VCaP (cell line): ENCODE results near the gene WDR4.
"Not testable (repeated sequence)": the region's sequence is repeated elsewhere in the genome, so short reads cannot be mapped to it uniquely, and the experiment has no call there.

Experiments used
- H3K27ac ChIP-seq: fragments of 450-650 bp; 2 replicates; pipeline ENCODE4 v1.5.1; 2017
- TF ChIP-seq, protein P1 (sequence below): fragments of 450-650 bp; conservative IDR thresholded peaks from 2 replicates; pipeline ENCODE4 v1.5.1; 2017; ENCODE audit warnings: mild to moderate bottlenecking, moderate library complexity

WDR4 gene

DNA sequence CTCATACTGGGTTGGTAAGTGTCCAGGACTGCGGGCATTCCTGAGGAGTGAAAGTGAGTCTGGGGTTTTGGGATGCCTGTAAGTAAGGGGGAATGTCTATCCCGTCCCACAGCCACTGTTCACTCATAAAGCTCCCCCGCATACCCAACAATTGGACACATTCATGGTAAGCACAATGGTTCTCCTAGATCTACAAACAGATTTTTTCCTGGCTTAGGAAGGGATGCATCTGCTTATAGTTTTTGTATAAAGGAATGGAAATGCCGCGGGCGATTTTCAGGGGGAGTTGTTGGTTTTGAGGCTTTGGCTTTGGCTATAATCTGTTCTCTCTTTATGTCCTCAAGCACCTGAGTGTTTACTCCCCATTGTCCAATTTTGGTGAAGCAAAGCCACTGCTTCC is 39.0 kb upstream of the WDR4 start:
- TF ChIP-seq, protein P1, sequence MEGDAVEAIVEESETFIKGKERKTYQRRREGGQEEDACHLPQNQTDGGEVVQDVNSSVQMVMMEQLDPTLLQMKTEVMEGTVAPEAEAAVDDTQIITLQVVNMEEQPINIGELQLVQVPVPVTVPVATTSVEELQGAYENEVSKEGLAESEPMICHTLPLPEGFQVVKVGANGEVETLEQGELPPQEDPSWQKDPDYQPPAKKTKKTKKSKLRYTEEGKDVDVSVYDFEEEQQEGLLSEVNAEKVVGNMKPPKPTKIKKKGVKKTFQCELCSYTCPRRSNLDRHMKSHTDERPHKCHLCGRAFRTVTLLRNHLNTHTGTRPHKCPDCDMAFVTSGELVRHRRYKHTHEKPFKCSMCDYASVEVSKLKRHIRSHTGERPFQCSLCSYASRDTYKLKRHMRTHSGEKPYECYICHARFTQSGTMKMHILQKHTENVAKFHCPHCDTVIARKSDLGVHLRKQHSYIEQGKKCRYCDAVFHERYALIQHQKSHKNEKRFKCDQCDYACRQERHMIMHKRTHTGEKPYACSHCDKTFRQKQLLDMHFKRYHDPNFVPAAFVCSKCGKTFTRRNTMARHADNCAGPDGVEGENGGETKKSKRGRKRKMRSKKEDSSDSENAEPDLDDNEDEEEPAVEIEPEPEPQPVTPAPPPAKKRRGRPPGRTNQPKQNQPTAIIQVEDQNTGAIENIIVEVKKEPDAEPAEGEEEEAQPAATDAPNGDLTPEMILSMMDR: no peak
- H3K27ac ChIP-seq: no peak overlapping the region

DNA sequence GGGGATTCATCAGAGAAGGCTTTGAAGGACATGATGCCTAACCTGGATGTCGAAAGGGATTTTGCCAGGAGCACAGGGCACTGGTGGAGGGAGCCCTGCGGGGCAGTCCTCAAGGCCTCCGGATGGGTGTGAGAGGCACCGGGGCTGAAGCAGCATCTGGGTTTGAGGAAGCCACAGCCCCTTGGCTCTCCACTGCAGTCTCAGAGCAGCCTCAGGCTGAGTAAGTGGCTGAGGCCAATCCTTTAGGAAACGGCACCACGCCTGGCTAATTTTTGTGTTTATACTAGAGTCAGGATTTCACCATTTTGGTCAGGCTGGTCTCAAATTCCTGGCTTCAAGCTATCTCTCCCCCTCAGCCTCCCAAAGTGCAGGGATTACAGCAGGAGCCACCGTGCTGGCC is 34.1 kb upstream of the WDR4 start:
- H3K27ac ChIP-seq: no peak overlapping the region
- TF ChIP-seq, protein P1: no peak

DNA sequence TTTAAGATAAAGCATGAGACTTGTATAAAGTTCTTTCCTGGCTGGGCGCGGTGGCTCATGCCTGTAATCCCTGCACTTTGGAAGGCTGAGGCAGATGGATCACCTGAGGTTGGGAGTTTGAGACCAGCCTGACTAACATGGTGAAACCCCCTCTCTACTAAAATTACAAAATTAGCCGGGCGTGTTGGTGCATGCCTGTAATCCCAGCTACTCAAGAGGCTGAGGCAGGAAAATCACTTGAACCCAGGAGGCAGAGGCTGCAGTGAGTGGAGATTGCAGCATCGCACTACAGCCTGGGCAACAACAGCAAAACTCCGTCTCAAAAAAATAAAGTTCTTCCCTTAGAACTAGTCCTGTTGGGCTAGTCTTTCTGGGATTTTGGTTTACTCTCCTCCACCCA is 32.6 kb upstream of the WDR4 start:
- H3K27ac ChIP-seq: not testable (repeated sequence)

DNA sequence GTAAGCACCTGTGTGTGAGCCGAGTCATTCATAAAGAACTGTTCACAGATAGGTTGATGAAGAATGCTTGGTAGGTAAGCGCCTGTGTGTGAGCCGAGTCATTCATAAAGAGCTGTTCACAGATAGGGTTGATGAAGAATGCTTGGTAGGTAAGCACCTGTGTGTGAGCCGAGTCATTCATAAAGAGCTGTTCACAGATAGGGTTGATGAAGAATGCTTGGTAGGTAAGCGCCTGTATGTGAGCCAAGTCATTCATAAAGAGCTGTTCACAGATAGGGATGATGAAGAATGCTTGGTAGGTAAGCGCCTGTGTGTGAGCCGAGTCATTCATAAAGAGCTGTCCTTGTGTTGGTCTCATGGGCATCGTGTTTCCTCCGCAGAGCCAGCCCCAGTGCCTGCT is 29.1 kb upstream of the WDR4 start:
- not testable (repeated sequence) for H3K27ac ChIP-seq

DNA sequence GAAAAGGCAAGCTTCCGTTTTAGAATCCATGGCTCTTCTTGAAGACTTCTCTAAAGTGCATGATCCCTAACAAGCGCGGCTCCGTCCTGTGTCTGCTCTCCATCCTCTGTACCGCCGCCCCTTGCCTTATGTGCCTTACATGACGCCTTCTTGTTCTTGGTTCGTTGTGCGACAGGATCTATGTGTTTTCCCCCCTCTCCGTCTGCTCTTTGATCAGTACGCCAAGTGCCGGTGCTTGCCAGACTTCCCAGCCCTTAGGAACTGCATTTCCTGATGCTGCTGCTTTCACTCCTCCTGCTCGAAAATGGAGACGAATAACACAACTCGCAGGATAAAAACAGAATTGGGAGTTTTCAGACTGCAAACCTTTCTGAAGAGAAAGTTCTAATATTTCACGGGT is 26.9 kb upstream of the WDR4 start:
- TF ChIP-seq, protein P1: no peak
- no peak overlapping the region for H3K27ac ChIP-seq

DNA sequence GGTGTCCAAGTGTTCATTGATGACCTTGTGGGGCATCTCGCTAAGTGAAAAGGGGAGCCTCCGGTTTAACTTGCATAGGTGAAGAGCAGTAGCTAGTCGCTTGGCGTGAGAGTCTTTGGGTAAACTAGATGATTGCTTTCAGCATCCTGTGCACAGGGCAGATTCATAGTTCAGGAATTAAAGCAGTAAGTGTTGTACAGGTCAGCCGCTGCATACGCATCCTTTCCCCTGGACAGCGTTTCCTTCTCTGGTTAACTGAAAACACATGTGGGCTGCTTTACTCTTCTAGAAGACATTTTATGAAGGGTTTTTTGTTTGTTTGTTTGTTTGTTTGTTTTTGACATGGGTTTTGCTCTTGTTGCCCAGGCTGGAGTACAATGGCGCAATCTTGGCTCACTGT is 25.9 kb upstream of the WDR4 start:
- H3K27ac ChIP-seq: no peak overlapping the region
- TF ChIP-seq, protein P1: no peak

DNA sequence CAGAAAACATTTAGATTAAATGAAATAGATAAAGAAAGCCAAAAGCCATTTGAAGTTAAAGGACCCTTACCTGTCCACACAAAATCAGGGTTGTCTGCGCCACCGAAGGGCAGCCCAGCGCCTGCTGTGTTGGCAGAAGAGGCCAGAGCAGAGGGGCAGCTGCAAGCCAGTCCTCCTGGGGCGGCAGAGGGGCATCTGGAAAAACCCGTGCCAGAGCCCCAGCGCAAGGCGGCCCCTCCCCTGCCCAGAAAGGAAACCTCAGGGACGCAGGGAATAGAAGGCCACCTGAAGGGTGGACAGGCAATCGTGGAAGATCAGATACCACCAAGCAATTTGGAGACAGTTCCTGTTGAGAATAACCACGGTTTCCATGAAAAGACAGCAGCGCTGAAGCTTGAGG is 24.5 kb upstream of the WDR4 start:
- TF ChIP-seq, protein P1: no peak
- H3K27ac ChIP-seq: no peak overlapping the region

DNA sequence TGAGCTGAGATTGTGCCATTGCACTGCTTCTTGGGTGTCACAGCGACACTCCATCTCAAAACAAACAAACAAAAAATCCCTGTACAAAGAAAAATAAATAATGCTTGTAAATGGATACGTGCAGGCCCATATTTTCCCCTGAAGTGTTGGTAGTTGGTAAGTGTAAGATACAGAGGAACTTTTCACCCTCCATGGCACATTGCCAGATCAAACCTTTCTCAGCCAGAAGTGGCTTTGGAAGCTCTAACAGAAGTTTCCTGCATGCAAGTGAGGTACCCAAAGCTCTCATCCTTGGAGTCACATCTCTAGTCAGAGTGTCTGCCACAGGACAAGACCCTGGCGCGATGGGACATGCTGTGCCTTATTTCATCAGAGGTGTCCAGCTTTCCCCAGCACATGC is 21.1 kb upstream of the WDR4 start:
- H3K27ac ChIP-seq: no peak overlapping the region
- TF ChIP-seq, protein P1: no peak
